Measurements from ENCODE around the gene SEZ6.

- TF ChIP-seq CTCF (conservative IDR thresholded peaks at IDR 0.05) (no peak), EZH2 (IDR thresholded peaks at IDR 0.05; ENCODE audit: low read depth) (no peak)
Observed at GRCh38 chr17:28954886-28955285, 50.9 kb downstream of the SEZ6 start.

Data from PC-9 (cell line).